22Rv1 (cell line): ENCODE data around the gene DCK.
"Not testable (repeated sequence)": the region's sequence is repeated elsewhere in the genome, so short reads cannot be mapped to it uniquely, and the experiment has no call there.

Experiments
- H3K27ac ChIP-seq: fragments of 450-650 bp; 2 replicates; pipeline ENCODE4 v1.5.1; 2017
- ZFX ChIP-seq: fragments of 450-650 bp; IDR thresholded peaks from 2 replicates; pipeline ENCODE4 v1.6.1; 2017; ENCODE audit warnings: antibody characterized with exemption, borderline replicate concordance
- TF ChIP-seq, protein P1 (sequence below): fragments of 450-650 bp; IDR thresholded peaks from 2 replicates; pipeline ENCODE4 v1.5.1; 2017; ENCODE audit warnings: mild to moderate bottlenecking

The DCK gene

DNA sequence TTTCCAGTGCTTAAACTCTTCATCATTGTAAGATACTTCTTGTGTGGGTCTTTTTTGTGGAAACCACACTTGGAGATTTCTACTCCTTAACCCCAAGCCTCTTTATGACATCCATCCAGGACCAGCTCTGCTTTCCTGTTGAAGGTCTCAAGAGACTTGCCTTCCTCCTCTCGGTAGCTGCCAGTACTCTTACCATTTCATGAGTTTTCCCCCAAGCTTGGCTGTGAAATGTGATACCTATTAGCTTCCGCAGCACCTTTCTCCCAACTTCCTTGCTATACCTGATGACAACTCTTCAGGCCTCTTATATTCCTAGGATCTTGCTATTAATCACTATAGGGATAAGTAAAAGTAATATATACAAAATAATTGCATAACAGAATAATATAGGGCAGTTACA lies 1.9 kb upstream of the DCK start:
- no peak overlapping the region for H3K27ac ChIP-seq
- TF ChIP-seq, protein P1, sequence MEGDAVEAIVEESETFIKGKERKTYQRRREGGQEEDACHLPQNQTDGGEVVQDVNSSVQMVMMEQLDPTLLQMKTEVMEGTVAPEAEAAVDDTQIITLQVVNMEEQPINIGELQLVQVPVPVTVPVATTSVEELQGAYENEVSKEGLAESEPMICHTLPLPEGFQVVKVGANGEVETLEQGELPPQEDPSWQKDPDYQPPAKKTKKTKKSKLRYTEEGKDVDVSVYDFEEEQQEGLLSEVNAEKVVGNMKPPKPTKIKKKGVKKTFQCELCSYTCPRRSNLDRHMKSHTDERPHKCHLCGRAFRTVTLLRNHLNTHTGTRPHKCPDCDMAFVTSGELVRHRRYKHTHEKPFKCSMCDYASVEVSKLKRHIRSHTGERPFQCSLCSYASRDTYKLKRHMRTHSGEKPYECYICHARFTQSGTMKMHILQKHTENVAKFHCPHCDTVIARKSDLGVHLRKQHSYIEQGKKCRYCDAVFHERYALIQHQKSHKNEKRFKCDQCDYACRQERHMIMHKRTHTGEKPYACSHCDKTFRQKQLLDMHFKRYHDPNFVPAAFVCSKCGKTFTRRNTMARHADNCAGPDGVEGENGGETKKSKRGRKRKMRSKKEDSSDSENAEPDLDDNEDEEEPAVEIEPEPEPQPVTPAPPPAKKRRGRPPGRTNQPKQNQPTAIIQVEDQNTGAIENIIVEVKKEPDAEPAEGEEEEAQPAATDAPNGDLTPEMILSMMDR = no peak
- no peak for TF ChIP-seq ZFX

DNA sequence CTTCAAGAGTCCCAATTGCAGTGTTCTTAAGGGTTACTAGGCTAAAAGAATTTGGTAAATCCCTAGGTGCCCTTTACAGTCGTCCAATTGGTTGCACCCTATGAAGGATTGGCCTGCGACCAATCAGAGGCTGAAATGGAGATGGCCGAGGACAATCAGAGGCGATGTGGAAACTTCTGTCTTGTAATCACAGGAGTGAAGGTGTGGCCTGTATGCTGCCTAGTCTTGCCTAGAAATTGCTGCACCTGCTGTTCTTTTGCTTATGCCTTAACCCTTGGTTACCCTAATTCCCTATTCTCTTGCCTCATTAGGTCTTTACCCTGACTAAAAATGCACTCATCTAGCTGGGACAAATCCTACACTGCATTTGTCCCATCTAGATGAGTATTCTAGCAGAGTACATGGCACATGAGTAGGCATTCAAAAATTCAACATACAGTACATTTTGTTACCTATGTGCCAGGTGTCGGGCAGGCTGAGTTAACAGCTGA lies 1.0 kb upstream of the DCK start:
- peak overlapping the region; percentile 89 for H3K27ac ChIP-seq
- TF ChIP-seq, protein P1 = no peak
- no peak for TF ChIP-seq ZFX

GRCh38 chr4:70994069-70994366 lies 569 bp downstream of the DCK start:
- no peak for TF ChIP-seq ZFX
- TF ChIP-seq, protein P1 = no peak
- peak overlapping the region; percentile 89 for H3K27ac ChIP-seq

DNA sequence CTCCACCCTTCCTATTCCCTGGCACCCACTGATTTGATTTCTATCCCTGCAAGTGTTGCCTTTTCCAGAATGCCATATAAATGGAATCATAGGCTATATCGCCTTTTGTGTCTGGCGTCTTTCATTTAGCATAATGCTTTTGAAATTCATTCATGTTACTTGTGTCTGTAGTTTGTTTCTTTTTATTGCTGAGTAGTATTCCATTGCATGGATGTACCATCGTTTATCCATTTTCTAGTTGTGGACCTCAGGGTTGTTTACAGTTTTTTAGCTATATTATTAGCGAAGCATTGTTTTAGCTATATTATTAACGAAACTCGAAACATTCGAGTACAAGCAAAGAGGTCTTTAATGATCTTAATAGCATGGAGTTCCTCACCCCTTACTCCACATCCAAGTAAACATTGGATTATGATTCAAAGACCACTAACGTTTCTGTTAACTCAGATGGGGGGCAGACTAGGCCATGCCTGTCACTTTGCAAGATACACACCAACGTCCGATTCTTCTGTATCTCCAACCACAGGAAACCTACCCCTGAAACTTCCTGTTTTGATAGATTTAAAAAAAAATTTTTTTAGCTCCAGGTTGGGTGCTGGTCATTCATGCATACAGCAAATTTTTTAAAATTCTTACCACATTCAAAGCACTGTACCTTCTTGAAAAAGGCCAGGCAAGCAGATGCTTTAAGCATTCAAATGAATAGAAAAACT lies 1.1 kb downstream of the DCK start:
- TF ChIP-seq, protein P1 = no peak
- TF ChIP-seq ZFX = no peak
- H3K27ac ChIP-seq = peak overlapping the region; percentile 89

DNA sequence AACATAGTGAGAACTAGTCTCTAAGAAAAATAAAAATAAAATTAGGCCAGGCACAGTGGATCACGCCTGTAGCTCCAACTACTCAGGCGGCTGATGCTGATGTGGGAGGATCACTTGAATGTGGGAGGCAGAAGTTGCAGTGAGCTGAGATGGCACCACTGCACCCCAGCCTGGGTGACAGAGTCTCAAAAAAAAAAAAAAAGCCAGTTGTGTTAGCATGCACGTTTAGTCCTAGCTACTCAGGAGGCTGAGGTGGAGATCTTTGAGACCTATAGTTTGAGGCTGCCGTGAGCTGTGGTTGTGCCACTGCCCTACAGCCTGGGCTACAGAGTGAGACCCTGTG lies 2.5 kb downstream of the DCK start:
- H3K27ac ChIP-seq = no peak overlapping the region
- TF ChIP-seq, protein P1 = no peak
- TF ChIP-seq ZFX = no peak

DNA sequence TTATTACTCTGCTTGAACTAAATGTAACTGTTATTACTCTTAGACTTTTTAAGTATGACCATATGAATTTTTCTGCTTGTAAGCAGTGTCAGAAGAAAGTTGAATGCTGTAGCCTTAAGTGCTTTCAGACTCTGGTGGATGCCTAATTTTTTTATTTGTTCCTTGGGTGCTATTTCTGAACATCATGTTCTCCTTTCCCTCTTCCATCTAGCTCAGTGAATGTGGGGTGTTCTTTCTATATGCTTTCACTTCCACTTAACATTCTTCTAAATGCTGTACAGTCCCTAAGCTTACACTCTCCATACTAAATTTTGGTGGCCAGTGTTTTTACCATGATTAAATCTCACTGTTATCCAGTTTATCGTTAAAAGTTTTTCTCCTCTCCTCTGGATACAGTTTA lies 3.6 kb downstream of the DCK start:
- no peak for TF ChIP-seq ZFX
- TF ChIP-seq, protein P1 = no peak
- no peak overlapping the region for H3K27ac ChIP-seq

GRCh38 chr4:70997546-70997945 lies 4.1 kb downstream of the DCK start:
- TF ChIP-seq, protein P1 = no peak
- TF ChIP-seq ZFX = no peak
- no peak overlapping the region for H3K27ac ChIP-seq

DNA sequence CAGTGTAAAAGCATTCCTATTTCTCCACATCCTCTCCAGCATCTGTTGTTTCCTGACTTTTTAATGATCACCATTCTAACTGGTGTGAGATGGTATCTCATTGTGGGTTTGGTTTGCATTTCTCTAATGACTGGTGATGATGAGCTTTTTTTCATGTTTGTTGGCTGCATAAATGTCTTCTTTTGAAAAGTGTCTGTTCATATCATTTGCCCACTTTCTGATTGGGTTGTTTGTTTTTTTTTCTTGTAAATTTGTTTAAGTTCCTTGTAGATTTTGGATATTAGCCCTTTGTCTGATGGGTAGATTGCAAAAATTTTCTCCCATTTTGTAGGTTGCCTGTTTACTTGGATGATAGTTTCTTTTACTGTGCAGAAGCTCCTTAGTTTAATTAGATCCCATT lies 6.2 kb downstream of the DCK start:
- H3K27ac ChIP-seq = not testable (repeated sequence)

DNA sequence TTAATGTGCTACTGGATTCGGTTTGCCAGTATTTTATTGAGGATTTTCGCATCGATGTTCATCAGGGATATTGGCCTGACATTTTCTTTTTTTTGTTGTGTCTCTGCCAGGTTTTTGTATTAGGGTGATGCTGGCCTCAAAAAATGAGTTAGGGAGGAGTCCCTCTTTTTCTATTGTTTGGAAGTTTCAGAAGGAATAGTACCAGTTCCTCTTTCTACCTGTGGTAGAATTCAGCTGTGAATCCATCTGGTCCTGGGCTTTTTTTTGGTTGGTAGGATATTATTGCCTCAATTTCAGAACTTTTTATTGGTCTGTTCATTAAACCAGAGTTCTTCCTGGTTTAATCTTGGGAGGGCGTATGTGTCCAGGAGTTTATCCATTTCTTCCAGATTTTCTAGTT lies 7.9 kb downstream of the DCK start:
- not testable (repeated sequence) for H3K27ac ChIP-seq
